ENCODE measurements around the gene CHRNB4.

- no peak for TF ChIP-seq KDM1A (IDR thresholded peaks at IDR 0.05; ENCODE audit: borderline replicate concordance, low read length)
- TF ChIP-seq SAP30 (IDR thresholded peaks at IDR 0.05; ENCODE audit: insufficient read depth, insufficient replicate concordance, low read length) = no peak
- no peak for TF ChIP-seq EP300 (IDR thresholded peaks at IDR 0.05; ENCODE audit: borderline replicate concordance in 1 of 2, low read depth in 2 of 2, low read length in 2 of 2)
These were observed 26.7 kb upstream of the CHRNB4 start for GRCh38 chr15:78667578-78668236.
